ENCODE results near the gene PRKG1.
"Not testable (repeated sequence)": the region's sequence is repeated elsewhere in the genome, so short reads cannot be mapped to it uniquely, and the experiment has no call there.

PRKG1 gene

GRCh38 chr10:51455762-51456161 is 381.5 kb downstream of the PRKG1 start:
- H3K9me3 ChIP-seq (ENCODE audit: control insufficient read depth, insufficient read depth, low read length); H3K27me3 ChIP-seq (ENCODE audit: control insufficient read depth, insufficient read depth, low read length); H3K27ac ChIP-seq (ENCODE audit: low read length); H3K36me3 ChIP-seq (ENCODE audit: control insufficient read depth, insufficient read depth, low read length); DNase-seq (ENCODE audit: low read depth, low spot score); H3K4me1 ChIP-seq (ENCODE audit: control insufficient read depth, insufficient read depth, low read length); H3K4me3 ChIP-seq (ENCODE audit: low read length): not testable (repeated sequence)
- WGBS (ENCODE audit: insufficient coverage, insufficient read length), result no CpG with 5 or more reads among the region's 3 CpGs

- no peak overlapping the region for H3K27ac ChIP-seq (ENCODE audit: low read length)
- H3K4me3 ChIP-seq (ENCODE audit: low read length), result no peak overlapping the region
- no peaks in the 10 kb centered on the region; the same call in 1 of the 2 replicates for H3K9me3 ChIP-seq (ENCODE audit: control insufficient read depth, insufficient read depth, low read length)
- no peaks in the 10 kb centered on the region for H3K4me1 ChIP-seq (ENCODE audit: control insufficient read depth, insufficient read depth, low read length)
- no peaks in the 10 kb centered on the region for H3K27me3 ChIP-seq (ENCODE audit: control insufficient read depth, insufficient read depth, low read length)
- no CpG with 5 or more reads among the region's 1 CpG for WGBS (ENCODE audit: insufficient coverage, insufficient read length)
- no peak for DNase-seq (ENCODE audit: low read depth, low spot score)
- no peaks in the 10 kb centered on the region for H3K36me3 ChIP-seq (ENCODE audit: control insufficient read depth, insufficient read depth, low read length)
These were observed 385.2 kb downstream of the PRKG1 start for GRCh38 chr10:51459476-51459875.

- H3K4me1 ChIP-seq (ENCODE audit: control insufficient read depth, insufficient read depth, low read length), result no peaks in the 10 kb centered on the region
- H3K27ac ChIP-seq (ENCODE audit: low read length), result no peak overlapping the region
- WGBS (ENCODE audit: insufficient coverage, insufficient read length), result 100% methylated on average over 1 of the region's 3 CpGs
- no peak overlapping the region for H3K4me3 ChIP-seq (ENCODE audit: low read length)
- no peaks in the 10 kb centered on the region for H3K9me3 ChIP-seq (ENCODE audit: control insufficient read depth, insufficient read depth, low read length)
- no peak for DNase-seq (ENCODE audit: low read depth, low spot score)
- H3K27me3 ChIP-seq (ENCODE audit: control insufficient read depth, insufficient read depth, low read length), result no peaks in the 10 kb centered on the region
- H3K36me3 ChIP-seq (ENCODE audit: control insufficient read depth, insufficient read depth, low read length), result no peaks in the 10 kb centered on the region
These were observed 387.9 kb downstream of the PRKG1 start for GRCh38 chr10:51462076-51462779.

GRCh38 chr10:51468424-51468823 is 394.1 kb downstream of the PRKG1 start:
- H3K27ac ChIP-seq (ENCODE audit: low read length), result no peak overlapping the region

GRCh38 chr10:51469686-51470085 is 395.4 kb downstream of the PRKG1 start:
- WGBS (ENCODE audit: insufficient coverage, insufficient read length), result no CpG with 5 or more reads among the region's 2 CpGs
- H3K4me1 ChIP-seq (ENCODE audit: control insufficient read depth, insufficient read depth, low read length), result no peaks in the 10 kb centered on the region

More at GRCh38 chr10:51468424-51468823, 394.1 kb downstream of the PRKG1 start:
- H3K27me3 ChIP-seq (ENCODE audit: control insufficient read depth, insufficient read depth, low read length), result no peaks in the 10 kb centered on the region
- no peak for DNase-seq (ENCODE audit: low read depth, low spot score)
- no peak overlapping the region for H3K4me3 ChIP-seq (ENCODE audit: low read length)
- H3K36me3 ChIP-seq (ENCODE audit: control insufficient read depth, insufficient read depth, low read length), result no peaks in the 10 kb centered on the region
- H3K9me3 ChIP-seq (ENCODE audit: control insufficient read depth, insufficient read depth, low read length), result no peaks in the 10 kb centered on the region
- WGBS (ENCODE audit: insufficient coverage, insufficient read length), result no CpG with 5 or more reads among the region's 2 CpGs
- no peaks in the 10 kb centered on the region for H3K4me1 ChIP-seq (ENCODE audit: control insufficient read depth, insufficient read depth, low read length)

GRCh38 chr10:51471271-51471670 is 397.0 kb downstream of the PRKG1 start:
- no peaks in the 10 kb centered on the region for H3K27me3 ChIP-seq (ENCODE audit: control insufficient read depth, insufficient read depth, low read length)
- no peaks in the 10 kb centered on the region for H3K36me3 ChIP-seq (ENCODE audit: control insufficient read depth, insufficient read depth, low read length)
- no peak overlapping the region for H3K4me3 ChIP-seq (ENCODE audit: low read length)
- DNase-seq (ENCODE audit: low read depth, low spot score), result no peak
- no peaks in the 10 kb centered on the region for H3K4me1 ChIP-seq (ENCODE audit: control insufficient read depth, insufficient read depth, low read length)
- no peaks in the 10 kb centered on the region for H3K9me3 ChIP-seq (ENCODE audit: control insufficient read depth, insufficient read depth, low read length)
- WGBS (ENCODE audit: insufficient coverage, insufficient read length), result no CpG with 5 or more reads among the region's 4 CpGs
- H3K27ac ChIP-seq (ENCODE audit: low read length), result no peak overlapping the region

More at GRCh38 chr10:51469686-51470085, 395.4 kb downstream of the PRKG1 start:
- Histone ChIP-seq H3K4me3 (ENCODE audit: low read length) (no peak overlapping the region), H3K9me3 (ENCODE audit: control insufficient read depth, insufficient read depth, low read length) (no peaks in the 10 kb centered on the region), H3K27ac (ENCODE audit: low read length) (no peak overlapping the region), H3K36me3 (ENCODE audit: control insufficient read depth, insufficient read depth, low read length) (no peaks in the 10 kb centered on the region), H3K27me3 (ENCODE audit: control insufficient read depth, insufficient read depth, low read length) (no peaks in the 10 kb centered on the region)
- no peak for DNase-seq (ENCODE audit: low read depth, low spot score)

GRCh38 chr10:51472154-51472553 is 397.9 kb downstream of the PRKG1 start:
- no peaks in the 10 kb centered on the region for H3K36me3 ChIP-seq (ENCODE audit: control insufficient read depth, insufficient read depth, low read length)
- WGBS (ENCODE audit: insufficient coverage, insufficient read length), result no CpG with 5 or more reads among the region's 1 CpG

GRCh38 chr10:51479711-51480110 is 405.4 kb downstream of the PRKG1 start:
- H3K4me3 ChIP-seq (ENCODE audit: low read length), result no peak overlapping the region
- no peaks in the 10 kb centered on the region for H3K9me3 ChIP-seq (ENCODE audit: control insufficient read depth, insufficient read depth, low read length)
- H3K36me3 ChIP-seq (ENCODE audit: control insufficient read depth, insufficient read depth, low read length), result no peaks in the 10 kb centered on the region
- H3K4me1 ChIP-seq (ENCODE audit: control insufficient read depth, insufficient read depth, low read length), result no peaks in the 10 kb centered on the region
- H3K27ac ChIP-seq (ENCODE audit: low read length), result no peak overlapping the region
- H3K27me3 ChIP-seq (ENCODE audit: control insufficient read depth, insufficient read depth, low read length), result no peaks in the 10 kb centered on the region
- DNase-seq (ENCODE audit: low read depth, low spot score), result no peak
- WGBS (ENCODE audit: insufficient coverage, insufficient read length), result no CpG with 5 or more reads among the region's 3 CpGs

More at GRCh38 chr10:51472154-51472553, 397.9 kb downstream of the PRKG1 start:
- no peaks in the 10 kb centered on the region for H3K4me1 ChIP-seq (ENCODE audit: control insufficient read depth, insufficient read depth, low read length)
- no peaks in the 10 kb centered on the region for H3K27me3 ChIP-seq (ENCODE audit: control insufficient read depth, insufficient read depth, low read length)
- no peaks in the 10 kb centered on the region for H3K9me3 ChIP-seq (ENCODE audit: control insufficient read depth, insufficient read depth, low read length)
- no peak for DNase-seq (ENCODE audit: low read depth, low spot score)
- no peak overlapping the region for H3K4me3 ChIP-seq (ENCODE audit: low read length)
- H3K27ac ChIP-seq (ENCODE audit: low read length), result no peak overlapping the region

- WGBS (ENCODE audit: insufficient coverage, insufficient read length), result 100% methylated on average over 3 of the region's 5 CpGs
- DNase-seq (ENCODE audit: low read depth, low spot score), result no peak
- Histone ChIP-seq H3K4me3 (ENCODE audit: low read length) (no peak overlapping the region), H3K9me3 (ENCODE audit: control insufficient read depth, insufficient read depth, low read length) (no peaks in the 10 kb centered on the region), H3K36me3 (ENCODE audit: control insufficient read depth, insufficient read depth, low read length) (no peaks in the 10 kb centered on the region), H3K27me3 (ENCODE audit: control insufficient read depth, insufficient read depth, low read length) (no peaks in the 10 kb centered on the region), H3K27ac (ENCODE audit: low read length) (no peak overlapping the region), H3K4me1 (ENCODE audit: control insufficient read depth, insufficient read depth, low read length) (no peaks in the 10 kb centered on the region)
These were observed 411.4 kb downstream of the PRKG1 start for GRCh38 chr10:51485668-51486067.

GRCh38 chr10:51487576-51487975 is 413.3 kb downstream of the PRKG1 start:
- WGBS (ENCODE audit: insufficient coverage, insufficient read length), result no CpG with 5 or more reads among the region's 5 CpGs

More at GRCh38 chr10:51487576-51487975, 413.3 kb downstream of the PRKG1 start:
- H3K27me3 ChIP-seq (ENCODE audit: control insufficient read depth, insufficient read depth, low read length), result no peaks in the 10 kb centered on the region
- no peaks in the 10 kb centered on the region for H3K4me1 ChIP-seq (ENCODE audit: control insufficient read depth, insufficient read depth, low read length)
- H3K4me3 ChIP-seq (ENCODE audit: low read length), result no peak overlapping the region
- no peak overlapping the region for H3K27ac ChIP-seq (ENCODE audit: low read length)
- no peaks in the 10 kb centered on the region for H3K36me3 ChIP-seq (ENCODE audit: control insufficient read depth, insufficient read depth, low read length)
- no peak for DNase-seq (ENCODE audit: low read depth, low spot score)
- H3K9me3 ChIP-seq (ENCODE audit: control insufficient read depth, insufficient read depth, low read length), result no peaks in the 10 kb centered on the region
